Body of pancreas (tissue), 4 donors: ENCODE measurements around the gene CDKN1C. TPM values are rescaled to one million over a fixed set of nuclear protein-coding genes. Genes with fewer than 3 reads are reported as not detected.
A peak's percentile ranks its signal among the peaks of the same experiment; 100 is the strongest.

ENCODE experiments used
- ATAC-seq: fragments of 150-250 bp; one replicate; pipeline ENCODE4 v1.9.1; 2016
- DNase-seq, 4 donors: peaks; one replicate each; pipeline ENCODE4 v3.0.0-alpha.2; 2019
- H3K27ac ChIP-seq, 4 donors: fragments of 200-600 bp; sonication (generic); 1 replicate in 3 of 4; 2 replicates in 1 of 4; pipeline versions ENCODE4 v1.5.1 to v1.6.1; 2016 to 2019; ENCODE audit warnings: mild to moderate bottlenecking in 1 of 4, mixed read lengths in 1 of 4, moderate library complexity in 1 of 4
- H3K27me3 ChIP-seq, 2 donors: fragments of 200-600 bp; sonication (generic); one replicate each; pipeline ENCODE4 v1.6.0; 2016; ENCODE audit warnings: mild to moderate bottlenecking in 1 of 2
- H3K36me3 ChIP-seq, 2 donors: fragments of 200-600 bp; sonication (generic); replicated peaks in 1 of 2; 2 replicates each; pipeline ENCODE4 v1.5.1; 2016; ENCODE audit warnings: low read depth in 2 of 2; ENCODE audit not compliant: insufficient read depth in 1 of 2
- H3K4me1 ChIP-seq: fragments of 200-600 bp; sonication (generic); one replicate; pipeline ENCODE4 v1.6.0; 2016
- H3K4me3 ChIP-seq, 2 donors: fragments of 200-600 bp; sonication (generic); 1 replicate in 1 of 2; 2 replicates in 1 of 2; pipeline ENCODE4 v1.5.1; 2016 to 2019
- H3K9me3 ChIP-seq, 3 donors: fragments of 200-600 bp; sonication (generic); 1 replicate in 2 of 3; 2 replicates in 1 of 3; pipeline ENCODE4 v1.5.1; 2016
- POLR2A ChIP-seq, 3 donors: fragments of 450-650 bp; IDR thresholded peaks; one replicate each; pipeline ENCODE4 v1.6.1; 2016; ENCODE audit warnings: antibody characterized with exemption in 3 of 3, mild to moderate bottlenecking in 2 of 3
- WGBS, 2 donors: methylation state at CpG; one replicate each; pipeline ENCODE4 v1.1.5; 2017; 5-methylcytosine and 5-hydroxymethylcytosine counted together
- intact Hi-C: fragments of 100-400 bp; cut with DNase I; formaldehyde crosslinking; loops from one replicate; pipeline ENCODE4 v1.15.1; 2023
- total RNA-seq, 2 donors: library from RNA; depleted of rRNA; stranded (reverse); fragments of >200 nt; gene quantifications; one replicate each; pipeline ENCODE4 v1.1.0, GENCODE V29; 2016
- TF ChIP-seq, protein P1 (sequence below), 7 experiments: fragments of 450-650 bp in 4 of 7; fragments of 200-600 bp in 3 of 7; sonication (generic) in 3 of 7; IDR thresholded peaks; one replicate each; pipeline ENCODE4 v1.5.1; 2016 to 2019; ENCODE audit warnings: antibody characterized with exemption in 7 of 7

The CDKN1C gene
- total RNA-seq, 2 donors from 2014 or later: 35.3 to 231 TPM

- ATAC-seq: no peak
- DNase-seq: no peak
- H3K4me1 ChIP-seq: peaks cover 7% of the 10 kb centered on the region
- WGBS, 2 donors: 77 to 90% methylated on average over 19 to 22 of the region's 23 CpGs
- H3K27me3 ChIP-seq: no peaks in the 10 kb centered on the region
- H3K4me3 ChIP-seq: no peak overlapping the region
- no peaks in the 10 kb centered on the region for H3K9me3 ChIP-seq
- intact Hi-C loops: no loop called here
- no peak for TF ChIP-seq POLR2A (IDR thresholded peaks at IDR 0.05)
- TF ChIP-seq, protein P1, sequence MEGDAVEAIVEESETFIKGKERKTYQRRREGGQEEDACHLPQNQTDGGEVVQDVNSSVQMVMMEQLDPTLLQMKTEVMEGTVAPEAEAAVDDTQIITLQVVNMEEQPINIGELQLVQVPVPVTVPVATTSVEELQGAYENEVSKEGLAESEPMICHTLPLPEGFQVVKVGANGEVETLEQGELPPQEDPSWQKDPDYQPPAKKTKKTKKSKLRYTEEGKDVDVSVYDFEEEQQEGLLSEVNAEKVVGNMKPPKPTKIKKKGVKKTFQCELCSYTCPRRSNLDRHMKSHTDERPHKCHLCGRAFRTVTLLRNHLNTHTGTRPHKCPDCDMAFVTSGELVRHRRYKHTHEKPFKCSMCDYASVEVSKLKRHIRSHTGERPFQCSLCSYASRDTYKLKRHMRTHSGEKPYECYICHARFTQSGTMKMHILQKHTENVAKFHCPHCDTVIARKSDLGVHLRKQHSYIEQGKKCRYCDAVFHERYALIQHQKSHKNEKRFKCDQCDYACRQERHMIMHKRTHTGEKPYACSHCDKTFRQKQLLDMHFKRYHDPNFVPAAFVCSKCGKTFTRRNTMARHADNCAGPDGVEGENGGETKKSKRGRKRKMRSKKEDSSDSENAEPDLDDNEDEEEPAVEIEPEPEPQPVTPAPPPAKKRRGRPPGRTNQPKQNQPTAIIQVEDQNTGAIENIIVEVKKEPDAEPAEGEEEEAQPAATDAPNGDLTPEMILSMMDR (IDR thresholded peaks at IDR 0.05): no peak
- no peak overlapping the region for H3K27ac ChIP-seq
- no peaks in the 10 kb centered on the region for H3K36me3 ChIP-seq
These were observed 46.1 kb downstream of the CDKN1C start for GRCh38 chr11:2839395-2839943.

GRCh38 chr11:2838676-2839294 lies 46.8 kb downstream of the CDKN1C start:
- no peak for TF ChIP-seq POLR2A (IDR thresholded peaks at IDR 0.05)
- TF ChIP-seq, protein P1 (IDR thresholded peaks at IDR 0.05): no peak
- intact Hi-C loops: no loop called here
- H3K36me3 ChIP-seq: no peaks in the 10 kb centered on the region
- ATAC-seq (no peak), DNase-seq (no peak)
- no peak overlapping the region for H3K27ac ChIP-seq
- no peak overlapping the region for H3K4me3 ChIP-seq
- H3K9me3 ChIP-seq: no peaks in the 10 kb centered on the region
- 91 to 94% methylated on average over 6 to 23 of the region's 25 CpGs for WGBS, 2 donors
- H3K27me3 ChIP-seq: no peaks in the 10 kb centered on the region
- peaks cover 7% of the 10 kb centered on the region for H3K4me1 ChIP-seq

DNA sequence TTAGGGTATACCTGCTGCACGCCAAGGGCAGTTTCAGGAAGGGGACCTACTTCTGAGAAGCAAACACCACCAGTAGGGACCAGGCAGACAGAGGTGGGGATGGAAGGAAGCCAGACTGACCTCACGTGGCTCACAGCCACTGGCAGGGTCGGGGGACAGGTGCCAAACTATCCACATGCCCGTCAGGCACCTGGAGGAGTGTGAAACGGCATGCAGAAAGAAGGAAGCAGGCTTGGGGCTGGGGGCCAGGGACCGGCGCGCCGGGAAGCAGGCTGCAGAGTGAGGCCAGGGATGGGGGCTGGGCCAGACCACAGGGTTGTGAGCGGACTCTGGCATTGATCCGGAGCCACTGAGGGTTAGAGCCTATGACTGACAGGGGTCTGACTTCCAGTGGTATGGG lies 47.5 kb downstream of the CDKN1C start:
- H3K9me3 ChIP-seq: no peaks in the 10 kb centered on the region
- 53 to 65% methylated on average over 11 of the region's 11 CpGs for WGBS, 2 donors
- no peaks in the 10 kb centered on the region for H3K36me3 ChIP-seq
- TF ChIP-seq, protein P1 (IDR thresholded peaks at IDR 0.05): no peak
- TF ChIP-seq POLR2A (IDR thresholded peaks at IDR 0.05): no peak
- intact Hi-C loops: no loop called here
- ATAC-seq: peak; percentile 23
- peaks cover 7% of the 10 kb centered on the region for H3K4me1 ChIP-seq
- peak in 3 of 4 donors; percentile 37 to 67 (median 56) for DNase-seq
- H3K27me3 ChIP-seq: no peaks in the 10 kb centered on the region
- H3K4me3 ChIP-seq: no peak overlapping the region
- no peak overlapping the region for H3K27ac ChIP-seq

GRCh38 chr11:2837651-2838050 lies 47.9 kb downstream of the CDKN1C start:
- intact Hi-C loops: no loop called here
- no peak for DNase-seq
- no peak overlapping the region for H3K27ac ChIP-seq

More at GRCh38 chr11:2837651-2838050, 47.9 kb downstream of the CDKN1C start:
- no peak for ATAC-seq
- H3K4me1 ChIP-seq: peaks cover 7% of the 10 kb centered on the region
- no peaks in the 10 kb centered on the region for H3K27me3 ChIP-seq
- H3K36me3 ChIP-seq: no peaks in the 10 kb centered on the region
- H3K9me3 ChIP-seq: no peaks in the 10 kb centered on the region
- 87 to 92% methylated on average over 12 of the region's 12 CpGs for WGBS, 2 donors
- no peak overlapping the region for H3K4me3 ChIP-seq
- no peak for TF ChIP-seq POLR2A (IDR thresholded peaks at IDR 0.05)
- TF ChIP-seq, protein P1 (IDR thresholded peaks at IDR 0.05): no peak
